ENCODE measurements around the gene SLC7A6OS. TPM values are rescaled to one million over a fixed set of nuclear protein-coding genes. Genes with fewer than 3 reads are reported as not detected.

Gene SLC7A6OS
- total RNA-seq, 1 experiment from 2014 or later: 25.3 TPM

- no peaks in the 10 kb centered on the region for H3K9me3 ChIP-seq (ENCODE audit: low read depth, low read length, poor library complexity, severe bottlenecking)
- no peak overlapping the region for H3K27ac ChIP-seq (ENCODE audit: low read depth, low read length, poor library complexity, severe bottlenecking)
- peaks cover 10% of the 10 kb centered on the region for H3K4me1 ChIP-seq (ENCODE audit: insufficient read depth, low read length, poor library complexity, severe bottlenecking)
- intact Hi-C loops (cut with micrococcal nuclease; ENCODE audit: unreplicated experiment): no loop called here
- H3K4me3 ChIP-seq (ENCODE audit: low read depth, low read length, poor library complexity, severe bottlenecking): no peak overlapping the region
- DNase-seq (ENCODE audit: low spot score): no peak
- TF ChIP-seq EZH2 (IDR thresholded peaks at IDR 0.05; ENCODE audit: borderline replicate concordance, low read depth, low read length, poor library complexity, severe bottlenecking): no peak
- TF ChIP-seq CTCF (conservative IDR thresholded peaks at IDR 0.05; ENCODE audit: low read depth, low read length): no peak
- ChIA-PET CTCF (no interaction called here), POLR2A (ENCODE audit: low non-redundant PET) (no interaction called here)
- no TSS peak for BruUV-seq (replicated peaks)
- H3K27me3 ChIP-seq (replicated peaks; ENCODE audit: insufficient read depth, low read depth, low read length, poor library complexity): no peaks in the 10 kb centered on the region
- peaks cover 4% of the 10 kb centered on the region for H3K36me3 ChIP-seq (ENCODE audit: insufficient read depth, low read length, poor library complexity, severe bottlenecking)
These were observed 40.4 kb downstream of the SLC7A6OS start for GRCh38 chr16:68270353-68270752.

- H3K4me3 ChIP-seq (ENCODE audit: low read depth, low read length, poor library complexity, severe bottlenecking): no peak overlapping the region
- H3K27ac ChIP-seq (ENCODE audit: low read depth, low read length, poor library complexity, severe bottlenecking): no peak overlapping the region
- no peak for TF ChIP-seq CTCF (conservative IDR thresholded peaks at IDR 0.05; ENCODE audit: low read depth, low read length)
- TF ChIP-seq EZH2 (IDR thresholded peaks at IDR 0.05; ENCODE audit: borderline replicate concordance, low read depth, low read length, poor library complexity, severe bottlenecking): no peak
- no peaks in the 10 kb centered on the region for H3K9me3 ChIP-seq (ENCODE audit: low read depth, low read length, poor library complexity, severe bottlenecking)
- peaks cover 4% of the 10 kb centered on the region for H3K36me3 ChIP-seq (ENCODE audit: insufficient read depth, low read length, poor library complexity, severe bottlenecking)
- peaks cover 11% of the 10 kb centered on the region for H3K4me1 ChIP-seq (ENCODE audit: insufficient read depth, low read length, poor library complexity, severe bottlenecking)
- intact Hi-C loops (cut with micrococcal nuclease; ENCODE audit: unreplicated experiment): loop anchor here (10.0 kb wide), 1 partner anchor 245 kb away; no protein-coding TSS in a partner anchor
- DNase-seq (ENCODE audit: low spot score): no peak
- ChIA-PET POLR2A (ENCODE audit: low non-redundant PET) (no interaction called here), CTCF (no interaction called here)
- no peaks in the 10 kb centered on the region for H3K27me3 ChIP-seq (replicated peaks; ENCODE audit: insufficient read depth, low read depth, low read length, poor library complexity)
- no TSS peak for BruUV-seq (replicated peaks)
These were observed 41.0 kb downstream of the SLC7A6OS start for GRCh38 chr16:68269793-68270192.

GRCh38 chr16:68267612-68268405, 42.9 kb downstream of the SLC7A6OS start:
- CTCF ChIA-PET: no interaction called here
- no TSS peak for BruUV-seq (replicated peaks)
- intact Hi-C loops (cut with micrococcal nuclease; ENCODE audit: unreplicated experiment): loop anchor here (10.0 kb wide), 1 partner anchor 247 kb away; no protein-coding TSS in a partner anchor

More at GRCh38 chr16:68267612-68268405, 42.9 kb downstream of the SLC7A6OS start:
- Histone ChIP-seq H3K4me3 (ENCODE audit: low read depth, low read length, poor library complexity, severe bottlenecking) (no peak overlapping the region), H3K9me3 (ENCODE audit: low read depth, low read length, poor library complexity, severe bottlenecking) (no peaks in the 10 kb centered on the region), H3K36me3 (ENCODE audit: insufficient read depth, low read length, poor library complexity, severe bottlenecking) (no peaks in the 10 kb centered on the region), H3K27ac (ENCODE audit: low read depth, low read length, poor library complexity, severe bottlenecking) (no peak overlapping the region), H3K27me3 (replicated peaks; ENCODE audit: insufficient read depth, low read depth, low read length, poor library complexity) (no peaks in the 10 kb centered on the region), H3K4me1 (ENCODE audit: insufficient read depth, low read length, poor library complexity, severe bottlenecking) (peaks cover 11% of the 10 kb centered on the region)
- POLR2A ChIA-PET (ENCODE audit: low non-redundant PET): no interaction called here
- TF ChIP-seq CTCF (conservative IDR thresholded peaks at IDR 0.05; ENCODE audit: low read depth, low read length): no peak
- TF ChIP-seq EZH2 (IDR thresholded peaks at IDR 0.05; ENCODE audit: borderline replicate concordance, low read depth, low read length, poor library complexity, severe bottlenecking): no peak
- no peak for DNase-seq (ENCODE audit: low spot score)
